ENCODE results near the gene NANP.

GRCh38 chr20:25601659-25602058 lies 22.2 kb downstream of the NANP start:
- TF ChIP-seq, protein P1, sequence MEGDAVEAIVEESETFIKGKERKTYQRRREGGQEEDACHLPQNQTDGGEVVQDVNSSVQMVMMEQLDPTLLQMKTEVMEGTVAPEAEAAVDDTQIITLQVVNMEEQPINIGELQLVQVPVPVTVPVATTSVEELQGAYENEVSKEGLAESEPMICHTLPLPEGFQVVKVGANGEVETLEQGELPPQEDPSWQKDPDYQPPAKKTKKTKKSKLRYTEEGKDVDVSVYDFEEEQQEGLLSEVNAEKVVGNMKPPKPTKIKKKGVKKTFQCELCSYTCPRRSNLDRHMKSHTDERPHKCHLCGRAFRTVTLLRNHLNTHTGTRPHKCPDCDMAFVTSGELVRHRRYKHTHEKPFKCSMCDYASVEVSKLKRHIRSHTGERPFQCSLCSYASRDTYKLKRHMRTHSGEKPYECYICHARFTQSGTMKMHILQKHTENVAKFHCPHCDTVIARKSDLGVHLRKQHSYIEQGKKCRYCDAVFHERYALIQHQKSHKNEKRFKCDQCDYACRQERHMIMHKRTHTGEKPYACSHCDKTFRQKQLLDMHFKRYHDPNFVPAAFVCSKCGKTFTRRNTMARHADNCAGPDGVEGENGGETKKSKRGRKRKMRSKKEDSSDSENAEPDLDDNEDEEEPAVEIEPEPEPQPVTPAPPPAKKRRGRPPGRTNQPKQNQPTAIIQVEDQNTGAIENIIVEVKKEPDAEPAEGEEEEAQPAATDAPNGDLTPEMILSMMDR (IDR thresholded peaks at IDR 0.05): no peak
- TF ChIP-seq POLR2A (IDR thresholded peaks at IDR 0.05): no peak

Measured in testis (tissue), 2 donors.